Body of pancreas (tissue), 4 donors: ENCODE measurements around the gene PRKG1.

Experiments used
- CTCF ChIP-seq, 7 experiments: fragments of 450-650 bp in 4 of 7; fragments of 200-600 bp in 3 of 7; sonication (generic) in 3 of 7; IDR thresholded peaks; one replicate each; pipeline ENCODE4 v1.5.1; 2016 to 2019; ENCODE audit warnings: antibody characterized with exemption in 7 of 7
- POLR2A ChIP-seq, 3 donors: fragments of 450-650 bp; IDR thresholded peaks; one replicate each; pipeline ENCODE4 v1.6.1; 2016; ENCODE audit warnings: antibody characterized with exemption in 3 of 3, mild to moderate bottlenecking in 2 of 3

GRCh38 chr10:51765284-51765971 is 691.1 kb downstream of the PRKG1 start:
- TF ChIP-seq CTCF (IDR thresholded peaks at IDR 0.05) (no peak), POLR2A (IDR thresholded peaks at IDR 0.05) (no peak)
